ENCODE data around the gene OR2T6.
"Not testable (repeated sequence)": the region's sequence is repeated elsewhere in the genome, so short reads cannot be mapped to it uniquely, and the experiment has no call there.

OR2T6 gene, protein sequence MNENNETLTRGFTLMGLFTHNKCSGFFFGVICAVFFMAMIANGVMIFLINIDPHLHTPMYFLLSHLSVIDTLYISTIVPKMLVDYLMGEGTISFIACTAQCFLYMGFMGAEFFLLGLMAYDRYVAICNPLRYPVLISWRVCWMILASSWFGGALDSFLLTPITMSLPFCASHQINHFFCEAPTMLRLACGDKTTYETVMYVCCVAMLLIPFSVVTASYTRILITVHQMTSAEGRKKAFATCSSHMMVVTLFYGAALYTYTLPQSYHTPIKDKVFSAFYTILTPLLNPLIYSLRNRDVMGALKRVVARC

DNA sequence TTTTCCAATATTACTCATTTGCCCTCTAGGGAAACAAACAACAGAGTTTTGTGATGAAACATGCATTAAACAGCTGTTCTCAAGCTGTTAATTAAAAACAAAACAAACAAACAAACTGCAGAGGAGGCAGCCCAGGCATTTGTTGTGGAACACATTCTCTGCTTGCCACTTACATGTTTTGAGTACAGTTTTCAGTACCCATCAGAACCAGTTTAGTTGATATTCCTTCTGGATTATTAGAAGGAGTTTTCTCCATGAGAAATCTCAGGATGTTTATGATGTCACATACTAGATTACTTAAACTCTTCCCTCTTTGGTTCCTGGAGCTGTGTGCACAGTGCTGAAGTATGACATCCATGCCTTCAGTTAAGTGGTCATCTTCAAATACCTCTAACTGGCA, at the start of gene OR2T6:
Gene OR2T6, plus strand, starts transcription at position 301 of the 400 bp plus-strand sequence. CDS start 11,863 bp downstream, outside the sequence.
- no peak within 1 kb of the TSS for H3K4me3 ChIP-seq (ENCODE audit: low read depth, low read length)
- DNase-seq (ENCODE audit: low read depth), result no peak

DNA sequence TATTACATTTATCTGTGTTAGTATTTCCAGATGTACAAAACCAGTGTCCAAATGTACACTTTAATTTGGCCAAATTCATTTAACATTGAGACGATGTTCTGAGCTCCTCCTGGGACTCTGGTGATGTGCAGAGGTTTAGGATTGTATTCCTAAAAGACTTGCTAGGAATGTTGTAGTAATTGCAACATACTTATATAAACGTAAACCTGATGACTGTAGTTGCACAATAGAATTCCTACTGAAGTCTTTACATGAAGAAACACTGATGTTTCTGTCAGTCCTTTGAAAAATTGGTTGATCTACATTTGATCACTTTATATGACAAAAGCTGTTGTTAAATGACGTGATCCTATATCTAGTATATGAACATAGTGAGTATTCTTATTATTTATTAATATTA, 32.1 kb upstream of the OR2T6 start:
- DNase-seq (ENCODE audit: low read depth), result no peak
- H3K4me3 ChIP-seq (ENCODE audit: low read depth, low read length), result no peak overlapping the region

DNA sequence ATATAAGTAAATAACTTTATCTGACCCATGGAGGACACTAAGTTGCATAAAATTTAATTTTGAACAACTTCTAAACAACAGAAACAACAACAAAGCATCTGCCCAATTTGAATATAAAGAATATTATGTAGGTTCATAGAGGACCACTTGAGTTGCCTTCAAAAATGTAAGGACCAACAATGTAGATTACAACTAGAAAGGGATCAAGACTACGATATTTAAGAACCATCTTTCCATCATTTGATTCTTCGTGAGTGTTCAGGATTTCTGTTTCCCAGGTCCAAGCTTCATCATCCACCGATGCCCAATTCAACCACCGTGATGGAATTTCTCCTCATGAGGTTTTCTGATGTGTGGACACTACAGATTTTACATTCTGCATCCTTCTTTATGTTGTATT, 27.1 kb upstream of the OR2T6 start, which contains the start of gene OR14C36:
Gene OR14C36, plus strand, starts transcription at position 301 of the 400 bp plus-strand sequence. Its CDS starts 0 bp downstream, at position 301.
- no peak within 1 kb of the TSS for H3K4me3 ChIP-seq (ENCODE audit: low read depth, low read length)
- no peak for DNase-seq (ENCODE audit: low read depth)

DNA sequence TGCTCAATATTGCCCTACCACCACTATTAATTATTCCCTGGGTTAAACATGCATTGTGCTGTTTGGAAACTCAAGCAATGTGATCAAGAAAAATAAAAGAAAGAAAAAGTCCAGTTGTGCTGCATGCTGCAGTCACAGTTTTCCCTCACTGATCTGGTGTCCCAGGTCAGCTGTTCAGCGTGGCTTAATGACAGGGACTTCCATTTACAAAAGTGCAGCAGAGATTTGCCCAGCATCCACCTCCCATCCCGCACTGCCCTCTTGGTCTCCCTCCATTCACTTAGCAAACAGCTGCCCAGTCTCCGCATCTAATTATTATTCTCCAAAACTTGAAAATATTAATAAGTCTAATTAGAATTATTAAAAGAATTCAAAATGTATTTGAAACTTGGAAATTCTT, 16.1 kb upstream of the OR2T6 start:
- no peak for DNase-seq (ENCODE audit: low read depth)
- H3K4me3 ChIP-seq (ENCODE audit: low read depth, low read length), result no peak overlapping the region

DNA sequence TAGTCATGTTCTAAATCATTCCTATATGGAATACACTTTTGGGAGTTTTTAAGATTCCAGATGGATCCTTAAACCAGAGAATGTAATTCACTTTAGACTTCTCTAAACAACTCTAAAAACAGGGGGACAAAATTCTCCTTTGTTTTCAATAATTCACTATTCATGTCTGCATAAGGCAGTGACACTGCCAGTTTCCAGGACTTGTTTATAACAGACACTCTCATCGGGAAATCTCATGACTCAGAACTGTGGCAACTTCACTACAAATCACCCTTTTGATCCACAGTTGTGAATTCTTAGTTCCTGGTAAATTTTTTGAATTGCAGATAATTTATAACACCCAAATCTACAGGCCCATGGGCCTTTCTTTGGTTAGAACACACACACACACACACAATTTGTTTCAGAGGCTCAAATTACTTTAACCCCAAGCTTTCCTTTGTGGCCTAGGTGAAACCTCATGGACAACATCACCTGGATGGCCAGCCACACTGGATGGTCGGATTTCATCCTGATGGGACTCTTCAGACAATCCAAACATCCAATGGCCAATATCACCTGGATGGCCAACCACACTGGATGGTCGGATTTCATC, 14.3 kb upstream of the OR2T6 start, which contains the start of gene OR2T4:
Gene OR2T4, plus strand, starts transcription at position 545 of the 595 bp plus-strand sequence. Its CDS starts 0 bp downstream, at position 545.
- DNase-seq (ENCODE audit: low read depth), result no peak
- no peak within 1 kb of the TSS for H3K4me3 ChIP-seq (ENCODE audit: low read depth, low read length)

DNA sequence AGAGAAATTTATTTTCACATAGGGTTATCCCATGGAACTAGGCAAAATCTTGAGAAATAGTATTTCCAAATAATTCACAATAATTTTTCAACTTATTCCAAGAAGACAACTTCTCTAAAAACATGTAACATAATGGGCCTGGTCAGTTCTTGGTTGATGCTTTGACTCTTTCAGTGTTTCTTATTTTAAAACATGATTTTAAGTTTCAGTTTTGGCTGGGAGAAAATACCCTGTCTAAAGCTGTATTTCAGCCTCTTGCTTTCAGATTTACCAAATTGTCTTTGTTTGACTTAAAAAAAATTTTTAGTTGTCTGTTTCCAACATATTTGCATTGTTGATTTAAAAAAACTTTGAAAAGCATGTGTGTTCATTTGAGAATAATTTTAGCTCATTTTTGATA, 8.9 kb upstream of the OR2T6 start:
- no peak for DNase-seq (ENCODE audit: low read depth)
- no peak overlapping the region for H3K4me3 ChIP-seq (ENCODE audit: low read depth, low read length)

DNA sequence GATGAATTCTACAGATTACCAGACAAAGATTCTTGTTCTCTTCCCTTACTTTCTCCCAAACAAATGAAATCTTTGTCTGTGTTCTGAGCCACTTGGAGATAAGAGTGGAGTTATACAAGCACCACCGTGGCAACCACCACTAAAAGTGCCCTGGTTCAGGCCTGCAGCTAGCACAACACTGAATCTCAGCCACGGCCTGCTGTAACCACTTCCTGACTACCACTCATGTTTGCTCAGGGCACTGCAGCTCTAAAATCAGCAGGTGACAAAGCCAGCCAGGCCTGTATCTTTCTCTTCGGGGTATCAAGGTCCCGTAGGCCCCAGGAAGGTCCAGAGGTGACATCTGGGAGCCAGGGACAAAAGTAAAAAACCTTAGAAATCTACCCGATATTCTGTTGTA, 3.2 kb upstream of the OR2T6 start:
- H3K4me3 ChIP-seq (ENCODE audit: low read depth, low read length), result no peak overlapping the region
- DNase-seq (ENCODE audit: low read depth), result no peak

DNA sequence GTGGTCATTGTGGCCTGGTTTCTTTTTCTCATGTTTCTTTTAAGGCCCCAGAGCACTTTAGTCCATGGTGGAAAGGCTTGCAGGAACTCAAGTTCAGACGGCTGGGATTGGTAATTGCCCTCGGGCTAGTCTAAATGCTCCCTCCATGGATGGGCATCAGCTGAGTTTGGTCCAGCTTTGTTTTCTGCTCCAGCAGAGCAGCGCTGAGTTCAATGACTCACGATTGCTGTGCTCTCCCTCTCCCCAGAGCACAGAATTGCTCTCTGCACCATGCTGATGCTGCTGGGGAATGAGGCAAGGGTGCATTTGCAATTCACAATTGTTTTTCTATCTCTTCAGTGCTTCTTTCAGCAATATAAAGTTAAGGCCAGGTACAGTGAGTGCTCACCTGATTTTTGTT, 1.8 kb upstream of the OR2T6 start:
- no peak for DNase-seq (ENCODE audit: low read depth)
- H3K4me3 ChIP-seq (ENCODE audit: low read depth, low read length), result no peak overlapping the region

DNA sequence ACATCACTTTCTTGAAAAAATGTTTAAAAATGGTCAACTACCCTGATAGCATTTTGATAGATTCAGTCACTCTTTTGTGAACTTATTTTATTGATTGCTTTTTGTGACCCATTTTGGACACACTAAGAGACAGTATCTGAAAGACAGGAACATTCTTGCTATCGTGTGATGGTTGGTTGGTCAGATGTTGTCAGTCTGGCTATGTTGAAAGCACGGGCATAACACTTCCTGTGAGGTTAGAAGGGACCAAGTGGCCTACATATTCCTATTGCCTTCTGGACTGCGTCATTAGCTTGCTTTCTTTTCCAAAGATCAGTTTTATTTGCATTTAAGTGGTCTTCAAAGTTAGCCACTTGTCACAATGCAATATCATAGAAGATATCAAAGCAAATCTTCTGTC, 1.4 kb downstream of the OR2T6 start:
- no peak overlapping the region for H3K4me3 ChIP-seq (ENCODE audit: low read depth, low read length)
- no peak for DNase-seq (ENCODE audit: low read depth)

DNA sequence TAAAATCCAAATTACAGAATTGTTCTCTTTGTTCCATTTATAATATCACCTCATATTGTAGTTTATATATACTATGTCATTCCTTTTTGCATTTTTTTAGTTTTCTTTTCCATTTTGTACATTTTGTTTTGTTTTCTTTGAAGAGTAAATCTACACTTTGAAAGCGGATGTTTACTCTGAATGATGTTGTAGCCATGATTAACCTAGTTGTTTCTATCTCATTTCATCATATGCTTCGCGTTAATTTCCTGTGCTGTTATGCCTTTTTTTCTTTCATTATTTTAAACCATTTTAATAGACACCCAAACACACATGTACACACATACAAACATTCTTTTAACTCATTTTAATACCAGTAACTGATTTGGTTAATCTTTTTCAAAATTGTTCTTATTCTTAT, 5.3 kb downstream of the OR2T6 start:
- H3K4me3 ChIP-seq (ENCODE audit: low read depth, low read length), result no peak overlapping the region

DNA sequence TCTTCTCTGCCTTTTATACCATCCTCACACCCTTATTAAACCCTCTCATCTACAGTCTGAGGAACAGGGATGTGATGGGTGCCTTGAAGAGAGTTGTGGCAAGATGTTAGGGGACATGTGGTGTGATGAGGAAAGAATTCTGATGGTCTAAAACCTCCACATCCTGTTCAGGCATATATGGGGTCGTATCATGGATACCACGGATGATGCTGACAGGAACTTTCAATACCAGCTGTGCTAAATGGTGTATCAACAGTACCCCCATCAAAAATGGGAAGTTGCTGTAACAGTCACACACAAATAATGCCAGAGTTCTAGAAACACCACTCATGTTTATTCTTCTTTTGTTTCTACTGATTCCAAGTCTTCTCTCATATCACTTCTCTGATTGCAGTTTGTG, 12.9 kb downstream of the OR2T6 start:
- no peak for DNase-seq (ENCODE audit: low read depth)
- H3K4me3 ChIP-seq (ENCODE audit: low read depth, low read length), result no peak overlapping the region

More for the DNA sequence above, 5.3 kb downstream of the OR2T6 start:
- DNase-seq (ENCODE audit: low read depth), result no peak

DNA sequence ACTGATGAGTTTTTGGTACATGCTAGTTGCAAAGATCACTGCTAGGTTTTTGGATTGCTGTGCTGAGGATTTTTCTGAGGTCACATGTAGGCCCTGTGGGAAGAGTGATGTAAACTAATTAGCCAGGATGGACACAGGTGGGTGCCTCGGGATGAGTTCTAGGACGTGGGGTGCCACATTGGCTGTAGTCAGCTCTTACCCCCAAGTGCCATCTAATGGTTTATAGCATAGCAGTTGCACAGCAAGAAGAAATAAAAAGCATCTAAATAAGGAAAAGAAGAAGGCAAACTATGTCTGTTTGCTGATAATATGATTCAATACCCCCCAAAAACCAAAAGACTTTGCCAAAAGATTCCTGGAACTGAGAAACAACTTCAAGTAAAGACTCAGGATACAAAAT, 17.5 kb downstream of the OR2T6 start:
- no peak overlapping the region for H3K4me3 ChIP-seq (ENCODE audit: low read depth, low read length)
- DNase-seq (ENCODE audit: low read depth), result no peak

DNA sequence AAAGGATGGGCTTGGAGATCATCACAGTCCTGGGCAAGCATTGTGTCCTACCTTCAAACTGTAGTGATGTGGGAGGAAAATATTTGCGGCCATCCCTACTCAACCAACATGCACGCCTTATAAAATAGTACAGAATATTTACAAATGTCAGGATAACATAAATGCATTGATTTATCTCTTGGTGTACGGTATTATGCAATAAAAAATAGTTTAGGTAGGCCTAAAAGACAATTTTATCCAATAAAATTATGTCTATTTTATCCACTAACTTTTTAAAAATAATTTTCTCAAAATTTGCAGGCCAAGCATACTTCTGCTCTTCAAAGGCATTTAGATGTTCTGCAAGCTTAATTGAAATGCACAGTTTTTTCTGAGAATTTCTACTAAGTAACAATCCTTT, 27.2 kb downstream of the OR2T6 start, which contains the start of gene OR2T1:
Gene OR2T1, plus strand, starts transcription at position 301 of the 400 bp plus-strand sequence. CDS start 3,100 bp downstream, outside the sequence.
- no peak within 1 kb of the TSS for H3K4me3 ChIP-seq (ENCODE audit: low read depth, low read length)
- DNase-seq (ENCODE audit: low read depth), result no peak

DNA sequence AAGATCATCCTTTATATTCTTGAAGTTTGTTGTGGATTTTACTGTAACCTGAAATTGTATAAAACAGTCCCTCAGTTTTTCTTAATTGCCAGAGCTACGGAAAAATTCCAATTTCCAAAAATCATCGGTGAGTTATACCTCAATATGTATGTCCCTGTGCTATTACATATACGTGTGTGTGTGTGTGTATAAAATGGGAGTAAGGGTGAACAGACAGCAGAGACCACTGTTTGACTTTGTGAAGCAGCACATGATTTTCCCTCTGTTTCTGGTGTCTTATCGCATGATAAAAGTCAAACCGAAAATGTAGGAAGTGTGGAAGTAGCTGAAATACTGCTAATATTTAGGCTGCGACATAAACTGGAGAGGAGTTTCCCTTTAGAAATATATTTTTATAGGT, 28.5 kb downstream of the OR2T6 start:
- no peak overlapping the region for H3K4me3 ChIP-seq (ENCODE audit: low read depth, low read length)
- DNase-seq (ENCODE audit: low read depth), result no peak

DNA sequence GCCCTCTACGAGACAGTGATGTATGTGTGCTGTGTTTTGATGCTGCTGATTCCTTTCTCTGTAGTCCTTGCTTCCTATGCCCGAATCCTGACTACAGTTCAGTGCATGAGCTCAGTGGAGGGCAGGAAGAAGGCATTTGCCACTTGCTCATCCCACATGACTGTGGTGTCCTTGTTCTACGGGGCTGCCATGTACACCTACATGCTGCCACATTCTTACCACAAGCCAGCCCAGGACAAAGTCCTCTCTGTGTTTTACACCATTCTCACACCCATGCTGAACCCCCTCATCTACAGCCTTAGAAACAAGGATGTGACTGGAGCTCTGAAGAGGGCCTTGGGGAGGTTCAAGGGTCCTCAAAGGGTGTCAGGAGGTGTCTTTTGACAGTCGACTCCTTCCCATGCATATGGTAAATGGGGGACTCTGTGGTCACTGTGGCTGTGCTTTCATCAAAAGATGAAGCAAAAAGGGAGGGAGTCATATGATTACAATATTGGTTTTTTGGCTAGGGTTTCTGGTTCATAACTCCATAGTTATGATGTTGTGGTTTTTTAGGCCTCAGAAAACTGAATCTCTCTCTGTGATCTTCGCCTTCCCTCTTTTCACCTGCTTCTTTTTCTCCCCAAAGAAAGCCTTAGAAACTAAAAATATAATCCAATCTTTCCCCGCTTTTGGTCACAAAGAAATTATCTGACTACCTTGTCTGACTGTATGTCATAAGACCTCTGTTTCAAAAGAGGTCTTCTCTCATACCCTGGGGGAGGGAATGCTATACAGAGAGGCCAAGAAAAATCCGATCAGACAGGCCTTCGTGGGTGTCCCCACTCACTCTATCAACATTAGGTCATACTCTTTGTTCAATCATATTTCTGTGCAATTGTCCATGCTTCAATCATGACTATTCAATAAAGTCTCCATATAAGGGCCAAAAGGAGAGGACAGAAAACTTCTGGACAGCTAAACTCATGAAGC, 31.5 kb downstream of the OR2T6 start:
- no peak overlapping the region for H3K4me3 ChIP-seq (ENCODE audit: low read depth, low read length)
- DNase-seq (ENCODE audit: low read depth), result no peak

DNA sequence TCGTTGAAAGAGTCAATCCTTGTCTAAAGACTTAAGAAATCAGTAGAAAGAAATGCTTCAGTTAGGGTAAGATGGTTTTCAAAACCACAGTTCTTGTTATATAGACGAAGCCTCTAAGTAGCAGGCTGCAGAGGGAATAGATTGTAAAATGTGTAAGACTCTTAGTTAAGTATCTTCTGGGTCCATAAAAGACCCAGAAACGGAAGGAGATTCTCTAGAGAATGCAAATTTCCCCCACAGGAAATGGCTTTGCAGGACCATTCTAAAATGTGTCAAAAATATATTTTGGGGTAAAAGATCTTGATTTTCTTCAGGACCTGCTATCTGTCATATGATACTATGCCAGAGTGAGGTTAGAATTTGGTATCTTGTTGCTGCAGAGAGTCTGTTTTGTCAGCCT, 40.7 kb downstream of the OR2T6 start:
- H3K4me3 ChIP-seq (ENCODE audit: low read depth, low read length), result no peak overlapping the region
- no peak for DNase-seq (ENCODE audit: low read depth)

DNA sequence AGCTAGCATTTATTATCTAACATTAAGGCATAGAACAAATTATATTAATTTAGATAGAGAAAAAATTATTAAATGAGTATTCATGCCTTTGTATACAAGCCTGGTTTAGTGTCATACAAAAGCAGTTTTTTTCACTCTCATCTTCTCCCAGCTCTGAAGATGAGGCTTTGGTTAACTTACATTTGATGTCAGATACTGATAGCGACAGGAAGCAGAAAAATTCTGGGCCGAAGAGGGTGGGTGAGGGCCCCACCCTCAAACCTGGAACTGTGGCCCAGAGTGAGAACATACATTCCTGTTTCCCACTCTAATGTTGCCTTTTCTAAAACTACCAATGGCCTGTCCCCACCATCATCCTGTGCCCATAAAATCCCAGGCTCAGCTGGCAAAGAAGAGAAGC, 42.3 kb downstream of the OR2T6 start:
- DNase-seq (ENCODE audit: low read depth), result no peak

DNA sequence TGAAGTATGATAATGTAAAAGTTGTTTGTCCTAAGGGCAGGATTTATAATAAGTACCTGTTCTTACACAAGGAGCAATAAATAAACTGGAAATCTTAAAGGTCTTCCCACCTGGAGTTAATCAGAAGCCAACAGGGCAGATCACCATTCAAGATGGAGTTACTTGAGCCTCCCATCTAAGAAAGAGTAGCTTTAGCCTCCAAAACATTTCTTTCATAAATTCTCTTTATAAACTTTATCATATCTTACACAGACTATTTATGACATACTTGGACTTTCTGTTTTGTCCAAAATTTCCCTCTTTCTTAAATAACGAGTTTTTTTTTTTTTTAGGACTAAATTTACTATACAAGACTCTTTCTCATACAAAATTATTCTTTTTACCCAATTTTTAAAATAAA, 45.8 kb downstream of the OR2T6 start:
- DNase-seq (ENCODE audit: low read depth), result no peak
- H3K4me3 ChIP-seq (ENCODE audit: low read depth, low read length), result no peak overlapping the region

More for the DNA sequence above, 42.3 kb downstream of the OR2T6 start:
- no peak overlapping the region for H3K4me3 ChIP-seq (ENCODE audit: low read depth, low read length)

DNA sequence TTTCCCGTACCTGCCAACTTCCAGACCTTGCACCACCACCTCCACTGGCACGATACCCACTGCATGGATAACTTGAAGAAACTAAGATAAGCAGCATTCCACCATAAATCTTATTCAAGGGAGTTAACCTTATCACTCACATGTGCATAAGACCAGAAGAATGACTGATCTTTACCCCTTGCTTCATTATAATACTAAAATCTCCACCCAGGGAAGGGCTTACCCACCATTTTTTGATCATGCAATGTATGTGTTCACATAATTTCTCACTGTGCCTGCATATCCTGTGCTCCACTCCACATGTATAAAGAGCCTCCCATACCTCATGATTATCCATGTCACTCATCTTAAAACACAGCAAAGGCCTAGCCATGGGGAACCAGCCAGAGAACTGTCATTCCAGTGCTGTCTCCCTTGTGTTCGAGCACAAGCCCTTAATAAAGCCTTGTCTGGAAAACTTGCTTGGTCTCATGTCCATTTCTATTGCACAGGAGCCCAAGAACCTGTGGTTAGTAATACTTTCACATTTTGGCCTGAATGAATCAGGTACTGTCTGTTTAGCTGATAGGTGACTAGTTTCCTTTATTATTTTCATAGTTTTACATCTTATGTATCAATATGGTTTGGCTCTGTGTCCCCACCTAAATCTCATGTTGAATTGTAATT, 52.1 kb downstream of the OR2T6 start:
- H3K4me3 ChIP-seq (ENCODE audit: low read depth, low read length); DNase-seq (ENCODE audit: low read depth): not testable (repeated sequence)

All from skeletal muscle cell (primary cell).